K562 (cell line): ENCODE data around the gene RNF43. TPM values are rescaled to one million over a fixed set of nuclear protein-coding genes. Genes with fewer than 3 reads are reported as not detected.

Experiments
- CREB1 ChIP-seq, 2 experiments: sonication (generic) in 1 of 2; formaldehyde crosslinking in 1 of 2; IDR thresholded peaks; 2 replicates each; pipeline versions ENCODE4 v1.6.1 to v1.8.0; 2012 to 2022; ENCODE audit warnings: inconsistent platforms in 1 of 2, mild to moderate bottlenecking in 1 of 2, missing genetic modification reagents in 1 of 2, moderate library complexity in 1 of 2
- KLF16 ChIP-seq: IDR thresholded peaks from 2 replicates; pipeline ENCODE4 v1.6.1; 2016; ENCODE audit warnings: antibody characterized with exemption
- ZNF316 ChIP-seq: fragments of 450-650 bp; IDR thresholded peaks from 2 replicates; pipeline ENCODE4 v1.6.1; 2016
- polyA plus RNA-seq, 8 experiments: library from polyadenylated mRNA; depleted of rRNA in 4 of 8; stranded (reverse) in 5 of 8; unstranded in 3 of 8; fragments of >200 nt; fragmentation: Nextera tagmentation in 2 of 8; fragmentation: Illumina TruSeq in 1 of 8; extraction: Ambion mirVana in 2 of 8; extraction: Trizol in 1 of 8; gene quantifications; 2 replicates each; pipeline versions ENCODE4 v1.2.1 to v1.2.3, GENCODE V29; 2011 to 2014; ENCODE audit warnings: inconsistent platforms in 1 of 8, missing spikeins in 1 of 8
- total RNA-seq, 7 experiments: library from RNA; depleted of rRNA in 6 of 7; stranded (reverse); fragments of >200 nt in 6 of 7; fragmentation: Illumina TruSeq in 2 of 7; extraction: Trizol in 2 of 7; gene quantifications; 2 replicates each; pipeline versions ENCODE4 v1.2.1 to v1.2.3, GENCODE V29; 2011 to 2021; ENCODE audit warnings: low replicate concordance in 1 of 7
- TF ChIP-seq, protein P1 (sequence below): fragments of 150-350 bp; conservative IDR thresholded peaks from 2 replicates; pipeline ENCODE4 v1.6.1; 2014; ENCODE audit warnings: low read length
- TF ChIP-seq, protein P2 (sequence below): fragments of 250-450 bp; sonication (Bioruptor Pico); IDR thresholded peaks from 2 replicates; pipeline ENCODE4 v1.8.0; 2021; ENCODE audit warnings: moderate library complexity, mild to moderate bottlenecking, inconsistent platforms
- TF ChIP-seq, protein P3 (sequence below): sonication (generic); formaldehyde crosslinking; IDR thresholded peaks from 2 replicates; pipeline ENCODE4 v1.8.0; 2022; ENCODE audit warnings: mild to moderate bottlenecking, missing genetic modification reagents
- TF ChIP-seq, protein P4 (sequence below), 2 experiments: fragments of 150-350 bp in 1 of 2; IDR thresholded peaks; 2 replicates each; pipeline ENCODE4 v1.6.1; 2012 to 2016; ENCODE audit warnings: low read depth in 2 of 2, low read length in 2 of 2, mild to moderate bottlenecking in 1 of 2, moderate library complexity in 1 of 2

The RNF43 gene
- total and polyA plus RNA-seq, 9 of the 15 experiments (the other 6 are each of a cell fraction or from before 2014, with no cell fraction given): 0.29 to 2.7 (median 1.4) TPM

DNA sequence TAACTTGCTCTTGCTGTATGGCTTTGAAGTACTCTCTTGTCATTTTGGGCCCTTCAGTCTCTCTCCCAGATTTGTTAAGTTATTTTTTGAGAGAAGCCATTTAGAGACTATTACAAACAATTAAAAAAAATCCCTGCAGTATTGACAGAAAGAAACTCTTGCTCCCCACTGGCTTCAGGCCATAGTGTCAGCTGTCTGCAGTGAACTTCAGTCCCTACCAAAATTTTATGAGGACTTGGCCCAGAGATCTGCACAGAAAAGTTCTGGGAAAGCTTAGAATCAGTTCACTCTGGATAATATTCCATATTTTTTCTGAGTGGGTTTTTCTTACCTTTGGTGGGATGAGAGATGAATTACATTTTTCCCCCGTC lies 34.5 kb downstream of the RNF43 start (continued):
- TF ChIP-seq CREB1 (IDR thresholded peaks at IDR 0.05) (no peak), CREB1 (CRISPR knock-in tag; IDR thresholded peaks at IDR 0.05) (no peak), ZNF316 (no peak), KLF16 (no peak)
- TF ChIP-seq, protein P1, sequence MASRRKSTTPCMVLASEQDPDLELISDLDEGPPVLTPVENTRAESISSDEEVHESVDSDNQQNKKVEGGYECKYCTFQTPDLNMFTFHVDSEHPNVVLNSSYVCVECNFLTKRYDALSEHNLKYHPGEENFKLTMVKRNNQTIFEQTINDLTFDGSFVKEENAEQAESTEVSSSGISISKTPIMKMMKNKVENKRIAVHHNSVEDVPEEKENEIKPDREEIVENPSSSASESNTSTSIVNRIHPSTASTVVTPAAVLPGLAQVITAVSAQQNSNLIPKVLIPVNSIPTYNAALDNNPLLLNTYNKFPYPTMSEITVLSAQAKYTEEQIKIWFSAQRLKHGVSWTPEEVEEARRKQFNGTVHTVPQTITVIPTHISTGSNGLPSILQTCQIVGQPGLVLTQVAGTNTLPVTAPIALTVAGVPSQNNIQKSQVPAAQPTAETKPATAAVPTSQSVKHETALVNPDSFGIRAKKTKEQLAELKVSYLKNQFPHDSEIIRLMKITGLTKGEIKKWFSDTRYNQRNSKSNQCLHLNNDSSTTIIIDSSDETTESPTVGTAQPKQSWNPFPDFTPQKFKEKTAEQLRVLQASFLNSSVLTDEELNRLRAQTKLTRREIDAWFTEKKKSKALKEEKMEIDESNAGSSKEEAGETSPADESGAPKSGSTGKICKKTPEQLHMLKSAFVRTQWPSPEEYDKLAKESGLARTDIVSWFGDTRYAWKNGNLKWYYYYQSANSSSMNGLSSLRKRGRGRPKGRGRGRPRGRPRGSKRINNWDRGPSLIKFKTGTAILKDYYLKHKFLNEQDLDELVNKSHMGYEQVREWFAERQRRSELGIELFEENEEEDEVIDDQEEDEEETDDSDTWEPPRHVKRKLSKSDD: no peak
- TF ChIP-seq, protein P2, sequence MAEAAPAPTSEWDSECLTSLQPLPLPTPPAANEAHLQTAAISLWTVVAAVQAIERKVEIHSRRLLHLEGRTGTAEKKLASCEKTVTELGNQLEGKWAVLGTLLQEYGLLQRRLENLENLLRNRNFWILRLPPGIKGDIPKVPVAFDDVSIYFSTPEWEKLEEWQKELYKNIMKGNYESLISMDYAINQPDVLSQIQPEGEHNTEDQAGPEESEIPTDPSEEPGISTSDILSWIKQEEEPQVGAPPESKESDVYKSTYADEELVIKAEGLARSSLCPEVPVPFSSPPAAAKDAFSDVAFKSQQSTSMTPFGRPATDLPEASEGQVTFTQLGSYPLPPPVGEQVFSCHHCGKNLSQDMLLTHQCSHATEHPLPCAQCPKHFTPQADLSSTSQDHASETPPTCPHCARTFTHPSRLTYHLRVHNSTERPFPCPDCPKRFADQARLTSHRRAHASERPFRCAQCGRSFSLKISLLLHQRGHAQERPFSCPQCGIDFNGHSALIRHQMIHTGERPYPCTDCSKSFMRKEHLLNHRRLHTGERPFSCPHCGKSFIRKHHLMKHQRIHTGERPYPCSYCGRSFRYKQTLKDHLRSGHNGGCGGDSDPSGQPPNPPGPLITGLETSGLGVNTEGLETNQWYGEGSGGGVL (CRISPR knock-in tag): no peak
- TF ChIP-seq, protein P3, sequence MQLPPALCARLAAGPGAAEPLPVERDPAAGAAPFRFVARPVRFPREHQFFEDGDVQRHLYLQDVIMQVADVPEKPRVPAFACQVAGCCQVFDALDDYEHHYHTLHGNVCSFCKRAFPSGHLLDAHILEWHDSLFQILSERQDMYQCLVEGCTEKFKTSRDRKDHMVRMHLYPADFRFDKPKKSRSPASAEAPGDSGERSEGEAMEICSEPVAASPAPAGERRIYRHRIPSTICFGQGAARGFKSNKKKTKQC (CRISPR knock-in tag): no peak
- TF ChIP-seq, protein P4, sequence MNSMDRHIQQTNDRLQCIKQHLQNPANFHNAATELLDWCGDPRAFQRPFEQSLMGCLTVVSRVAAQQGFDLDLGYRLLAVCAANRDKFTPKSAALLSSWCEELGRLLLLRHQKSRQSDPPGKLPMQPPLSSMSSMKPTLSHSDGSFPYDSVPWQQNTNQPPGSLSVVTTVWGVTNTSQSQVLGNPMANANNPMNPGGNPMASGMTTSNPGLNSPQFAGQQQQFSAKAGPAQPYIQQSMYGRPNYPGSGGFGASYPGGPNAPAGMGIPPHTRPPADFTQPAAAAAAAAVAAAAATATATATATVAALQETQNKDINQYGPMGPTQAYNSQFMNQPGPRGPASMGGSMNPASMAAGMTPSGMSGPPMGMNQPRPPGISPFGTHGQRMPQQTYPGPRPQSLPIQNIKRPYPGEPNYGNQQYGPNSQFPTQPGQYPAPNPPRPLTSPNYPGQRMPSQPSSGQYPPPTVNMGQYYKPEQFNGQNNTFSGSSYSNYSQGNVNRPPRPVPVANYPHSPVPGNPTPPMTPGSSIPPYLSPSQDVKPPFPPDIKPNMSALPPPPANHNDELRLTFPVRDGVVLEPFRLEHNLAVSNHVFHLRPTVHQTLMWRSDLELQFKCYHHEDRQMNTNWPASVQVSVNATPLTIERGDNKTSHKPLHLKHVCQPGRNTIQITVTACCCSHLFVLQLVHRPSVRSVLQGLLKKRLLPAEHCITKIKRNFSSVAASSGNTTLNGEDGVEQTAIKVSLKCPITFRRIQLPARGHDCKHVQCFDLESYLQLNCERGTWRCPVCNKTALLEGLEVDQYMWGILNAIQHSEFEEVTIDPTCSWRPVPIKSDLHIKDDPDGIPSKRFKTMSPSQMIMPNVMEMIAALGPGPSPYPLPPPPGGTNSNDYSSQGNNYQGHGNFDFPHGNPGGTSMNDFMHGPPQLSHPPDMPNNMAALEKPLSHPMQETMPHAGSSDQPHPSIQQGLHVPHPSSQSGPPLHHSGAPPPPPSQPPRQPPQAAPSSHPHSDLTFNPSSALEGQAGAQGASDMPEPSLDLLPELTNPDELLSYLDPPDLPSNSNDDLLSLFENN (IDR thresholded peaks at IDR 0.05; ENCODE audit: low read depth in 2 of 2, low read length in 2 of 2): no peak
